KMS-11 (cell line): Measurements from ENCODE around the gene TTC28.
"Not testable (repeated sequence)": the region's sequence is repeated elsewhere in the genome, so short reads cannot be mapped to it uniquely, and the experiment has no call there.

Experiments used
- H2AFZ ChIP-seq: fragments of 200-600 bp; sonication (generic); 2 replicates; pipeline ENCODE4 v1.6.1; 2016; ENCODE audit warnings: antibody characterized with exemption, mixed run types, low read depth
- H3K27ac ChIP-seq: fragments of 200-600 bp; sonication (generic); 2 replicates; pipeline ENCODE4 v1.6.1; 2016; ENCODE audit warnings: mild to moderate bottlenecking, mixed run types
- H3K27me3 ChIP-seq: fragments of 200-600 bp; sonication (generic); 2 replicates; pipeline ENCODE4 v1.6.1; 2017; ENCODE audit warnings: mild to moderate bottlenecking, low read depth, mixed run types, moderate library complexity; ENCODE audit not compliant: insufficient read depth
- H3K36me3 ChIP-seq: fragments of 200-600 bp; sonication (generic); 2 replicates; pipeline ENCODE4 v1.6.1; 2017; ENCODE audit warnings: mild to moderate bottlenecking, mixed run types; ENCODE audit not compliant: insufficient read depth
- H3K4me1 ChIP-seq: fragments of 200-600 bp; sonication (generic); 2 replicates; pipeline ENCODE4 v1.6.1; 2016; ENCODE audit warnings: mild to moderate bottlenecking, low read depth, mixed run types; ENCODE audit not compliant: poor library complexity, severe bottlenecking
- H3K4me2 ChIP-seq: fragments of 200-600 bp; sonication (generic); 2 replicates; pipeline ENCODE4 v1.7.0; 2016; ENCODE audit warnings: mild to moderate bottlenecking, mixed run types
- H3K4me3 ChIP-seq: fragments of 200-600 bp; sonication (generic); IDR thresholded peaks from 2 replicates; pipeline ENCODE4 v1.6.1; 2017; ENCODE audit warnings: low read depth, low read length, mixed read lengths; ENCODE audit not compliant: insufficient read depth
- H3K79me2 ChIP-seq: fragments of 200-600 bp; sonication (generic); 2 replicates; pipeline ENCODE4 v1.6.1; 2016; ENCODE audit warnings: low read depth, mixed run types; ENCODE audit not compliant: insufficient read depth
- H3K9ac ChIP-seq: fragments of 200-600 bp; sonication (generic); 2 replicates; pipeline ENCODE4 v1.6.1; 2016; ENCODE audit warnings: mild to moderate bottlenecking, mixed run types
- H4K20me1 ChIP-seq: fragments of 200-600 bp; sonication (generic); 2 replicates; pipeline ENCODE4 v1.6.1; 2016; ENCODE audit warnings: mild to moderate bottlenecking, mixed run types; ENCODE audit not compliant: insufficient read depth
- TF ChIP-seq, protein P1 (sequence below): fragments of 200-600 bp; sonication (generic); conservative IDR thresholded peaks from 2 replicates; pipeline ENCODE4 v1.6.1; 2017; ENCODE audit warnings: low read depth, mild to moderate bottlenecking, antibody characterized with exemption, low read length, moderate library complexity, mixed read lengths

TTC28 gene

GRCh38 chr22:28203286-28203685, 476.4 kb downstream of the TTC28 start:
- Histone ChIP-seq H3K27me3 (no peaks in the 10 kb centered on the region), H3K79me2 (no peaks in the 10 kb centered on the region)

GRCh38 chr22:28198692-28199091, 480.9 kb downstream of the TTC28 start:
- no peak overlapping the region for H3K9ac ChIP-seq
- H3K4me3 ChIP-seq: no peak overlapping the region
- no peak overlapping the region for H3K4me2 ChIP-seq
- H3K27ac ChIP-seq: no peak overlapping the region
- no peaks in the 10 kb centered on the region for H3K79me2 ChIP-seq
- H3K27me3 ChIP-seq: no peaks in the 10 kb centered on the region
- TF ChIP-seq, protein P1, sequence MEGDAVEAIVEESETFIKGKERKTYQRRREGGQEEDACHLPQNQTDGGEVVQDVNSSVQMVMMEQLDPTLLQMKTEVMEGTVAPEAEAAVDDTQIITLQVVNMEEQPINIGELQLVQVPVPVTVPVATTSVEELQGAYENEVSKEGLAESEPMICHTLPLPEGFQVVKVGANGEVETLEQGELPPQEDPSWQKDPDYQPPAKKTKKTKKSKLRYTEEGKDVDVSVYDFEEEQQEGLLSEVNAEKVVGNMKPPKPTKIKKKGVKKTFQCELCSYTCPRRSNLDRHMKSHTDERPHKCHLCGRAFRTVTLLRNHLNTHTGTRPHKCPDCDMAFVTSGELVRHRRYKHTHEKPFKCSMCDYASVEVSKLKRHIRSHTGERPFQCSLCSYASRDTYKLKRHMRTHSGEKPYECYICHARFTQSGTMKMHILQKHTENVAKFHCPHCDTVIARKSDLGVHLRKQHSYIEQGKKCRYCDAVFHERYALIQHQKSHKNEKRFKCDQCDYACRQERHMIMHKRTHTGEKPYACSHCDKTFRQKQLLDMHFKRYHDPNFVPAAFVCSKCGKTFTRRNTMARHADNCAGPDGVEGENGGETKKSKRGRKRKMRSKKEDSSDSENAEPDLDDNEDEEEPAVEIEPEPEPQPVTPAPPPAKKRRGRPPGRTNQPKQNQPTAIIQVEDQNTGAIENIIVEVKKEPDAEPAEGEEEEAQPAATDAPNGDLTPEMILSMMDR: no peak
- H4K20me1 ChIP-seq: no peaks in the 10 kb centered on the region
- no peaks in the 10 kb centered on the region for H3K4me1 ChIP-seq
- H3K36me3 ChIP-seq: no peaks in the 10 kb centered on the region
- H2AFZ ChIP-seq: no peak overlapping the region

More at GRCh38 chr22:28203286-28203685, 476.4 kb downstream of the TTC28 start:
- Histone ChIP-seq H4K20me1 (no peaks in the 10 kb centered on the region), H3K4me1 (no peaks in the 10 kb centered on the region), H2AFZ (no peak overlapping the region), H3K4me3 (no peak overlapping the region), H3K4me2 (no peak overlapping the region), H3K27ac (no peak overlapping the region), H3K9ac (no peak overlapping the region), H3K36me3 (no peaks in the 10 kb centered on the region)
- TF ChIP-seq, protein P1: no peak

DNA sequence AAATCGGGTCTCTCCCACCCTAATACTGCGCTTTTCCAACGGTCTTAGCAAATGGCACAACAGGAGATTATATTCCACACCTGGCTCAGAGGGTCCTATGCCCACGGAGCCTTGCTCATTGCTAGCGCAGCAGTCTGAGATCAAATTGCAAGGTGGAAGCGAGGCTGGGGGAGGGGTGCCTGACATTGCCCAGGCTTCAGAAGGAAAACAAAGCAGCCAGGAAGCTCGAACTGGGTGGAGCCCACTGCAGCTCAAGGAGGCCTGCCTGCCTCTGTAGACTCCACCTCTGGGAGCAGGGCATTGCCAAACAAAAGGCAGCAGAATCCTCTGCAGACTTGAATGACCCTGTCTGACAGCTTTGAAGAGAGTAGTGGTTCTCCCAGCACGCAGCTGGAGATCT, 488.1 kb downstream of the TTC28 start:
- H3K79me2 ChIP-seq, H3K27ac ChIP-seq, H3K4me2 ChIP-seq, H3K4me1 ChIP-seq, H3K9ac ChIP-seq, H2AFZ ChIP-seq, H4K20me1 ChIP-seq, H3K36me3 ChIP-seq, H3K27me3 ChIP-seq, H3K4me3 ChIP-seq: not testable (repeated sequence)

- TF ChIP-seq, protein P1: no peak
- Histone ChIP-seq H3K27ac (no peak overlapping the region), H3K4me3 (no peak overlapping the region), H3K4me2 (no peak overlapping the region), H2AFZ (no peak overlapping the region), H4K20me1 (no peaks in the 10 kb centered on the region), H3K9ac (no peak overlapping the region), H3K79me2 (no peaks in the 10 kb centered on the region), H3K27me3 (no peaks in the 10 kb centered on the region), H3K36me3 (no peaks in the 10 kb centered on the region), H3K4me1 (no peaks in the 10 kb centered on the region)
Measured at GRCh38 chr22:28188178-28188879, 491.3 kb downstream of the TTC28 start.

DNA sequence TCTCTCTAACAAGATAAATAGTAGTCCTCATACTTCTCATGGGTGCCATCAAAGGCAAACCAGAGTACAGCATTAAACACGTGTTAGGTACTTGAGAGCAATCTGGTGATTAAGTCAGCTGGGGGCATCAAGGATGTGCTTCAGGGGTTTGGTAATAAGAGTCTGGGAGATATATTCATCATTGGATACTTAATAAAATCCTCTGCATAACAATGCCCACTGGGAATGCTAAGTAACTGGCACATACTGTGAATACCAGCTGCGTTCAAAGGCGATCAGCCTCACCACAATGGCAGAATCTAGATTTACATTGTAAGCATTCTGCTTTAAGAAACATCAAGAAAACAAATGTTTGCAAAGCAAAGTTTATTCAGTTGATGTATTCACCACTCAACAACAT, 492.0 kb downstream of the TTC28 start:
- H3K9ac ChIP-seq: no peak overlapping the region
- no peak overlapping the region for H3K4me2 ChIP-seq
- H3K4me1 ChIP-seq: no peaks in the 10 kb centered on the region
- H3K27ac ChIP-seq: no peak overlapping the region
- no peaks in the 10 kb centered on the region for H3K36me3 ChIP-seq
- H4K20me1 ChIP-seq: no peaks in the 10 kb centered on the region
- no peak overlapping the region for H2AFZ ChIP-seq
- H3K4me3 ChIP-seq: no peak overlapping the region
- TF ChIP-seq, protein P1: no peak
- no peaks in the 10 kb centered on the region for H3K27me3 ChIP-seq
- H3K79me2 ChIP-seq: no peaks in the 10 kb centered on the region
